Measurements from ENCODE around the gene ADAM10.

The ADAM10 gene

DNA sequence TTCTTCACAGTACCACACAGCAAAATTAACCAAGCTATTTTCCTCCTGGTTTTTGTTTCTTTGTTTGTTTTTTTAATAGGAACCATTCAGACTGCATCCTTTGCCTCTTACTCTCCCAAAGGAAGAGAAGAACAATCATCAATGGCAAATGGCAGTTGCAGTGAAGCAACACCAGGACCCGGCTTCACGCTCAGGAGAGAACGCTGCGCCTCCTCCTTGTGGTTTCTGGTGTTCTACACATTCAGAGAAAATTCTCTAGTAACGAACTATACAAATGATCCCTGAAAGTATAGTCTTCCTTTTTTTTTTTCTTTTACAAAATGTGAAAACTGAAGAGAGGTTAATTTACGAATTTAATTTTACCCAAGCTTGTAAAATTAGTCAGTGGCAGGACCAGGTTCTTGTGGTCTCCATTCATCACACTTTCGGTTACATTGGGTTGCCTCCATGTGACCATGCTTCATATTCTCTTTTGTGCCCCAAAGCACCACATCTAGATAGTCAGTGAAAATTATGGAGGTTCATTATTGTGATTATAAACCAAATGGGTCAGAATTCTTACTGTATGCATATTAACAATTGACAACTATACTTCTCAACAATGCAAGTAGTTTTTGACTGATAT, 11.0 kb upstream of the ADAM10 start:
- DNase-seq: no peak

DNA sequence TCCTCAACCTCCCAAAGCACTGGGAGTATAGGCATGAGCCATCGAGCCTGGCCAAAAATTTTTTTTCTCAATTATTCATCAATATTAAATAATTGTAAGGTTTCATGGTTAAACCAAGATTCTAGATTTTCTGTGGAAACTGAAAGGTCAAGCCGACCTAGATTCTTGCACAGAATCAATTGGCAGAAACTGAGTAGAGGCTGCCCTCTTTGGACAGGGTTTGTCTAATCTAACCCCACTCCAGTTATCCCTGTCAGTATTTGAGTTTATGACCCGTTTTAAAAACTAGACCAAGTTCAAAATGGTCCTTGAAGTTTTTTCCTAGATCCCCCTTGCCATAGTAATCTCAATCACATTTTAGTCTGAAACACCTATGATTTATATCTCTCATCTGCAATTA, 8.6 kb upstream of the ADAM10 start:
- DNase-seq: peak in 6 of 56 donors; percentile 4 to 62 (median 10)

DNA sequence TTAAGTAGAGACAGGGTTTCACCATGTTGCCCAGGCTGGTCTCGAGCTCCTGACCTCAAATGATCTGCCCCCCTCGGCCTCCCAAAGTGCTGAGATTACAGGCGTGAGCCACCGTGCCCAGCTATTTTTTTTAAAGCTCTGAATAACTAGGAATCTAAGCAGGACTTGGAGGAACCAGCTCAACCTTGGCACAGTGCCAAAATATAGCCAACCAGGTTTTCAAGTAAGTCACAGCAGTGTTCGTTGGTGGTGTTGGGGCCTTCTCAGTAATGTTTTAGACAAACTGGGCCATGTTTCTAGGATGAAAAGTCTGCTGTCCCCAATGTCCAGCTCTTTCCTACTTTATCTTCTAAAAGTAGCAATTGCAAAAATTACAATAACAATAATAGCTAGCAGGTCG, 6.4 kb upstream of the ADAM10 start:
- peak in 3 of 56 donors; percentile 5 to 42 (median 9) for DNase-seq

DNA sequence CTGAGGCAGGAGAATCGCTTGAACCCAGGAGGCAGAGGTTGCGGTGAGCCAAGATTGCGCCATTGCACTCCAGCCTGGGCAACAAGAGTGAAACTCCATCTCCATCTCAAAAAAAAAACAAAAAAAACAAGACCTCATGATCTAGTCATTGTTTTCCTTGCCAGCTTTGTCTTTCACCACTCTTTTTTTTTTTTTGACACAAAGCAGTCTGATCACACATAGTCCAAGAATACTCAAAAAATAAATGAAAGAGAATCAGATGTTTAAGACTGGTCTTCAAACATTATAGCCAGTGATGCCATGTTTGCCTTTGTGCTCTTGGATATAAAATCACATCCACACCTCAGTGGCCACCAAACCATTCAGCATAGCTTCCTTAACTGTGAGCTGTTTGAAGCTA, 5.8 kb upstream of the ADAM10 start:
- no peak for DNase-seq

GRCh38 chr15:58752716-58753115, 3.2 kb upstream of the ADAM10 start:
- DNase-seq: no peak

DNA sequence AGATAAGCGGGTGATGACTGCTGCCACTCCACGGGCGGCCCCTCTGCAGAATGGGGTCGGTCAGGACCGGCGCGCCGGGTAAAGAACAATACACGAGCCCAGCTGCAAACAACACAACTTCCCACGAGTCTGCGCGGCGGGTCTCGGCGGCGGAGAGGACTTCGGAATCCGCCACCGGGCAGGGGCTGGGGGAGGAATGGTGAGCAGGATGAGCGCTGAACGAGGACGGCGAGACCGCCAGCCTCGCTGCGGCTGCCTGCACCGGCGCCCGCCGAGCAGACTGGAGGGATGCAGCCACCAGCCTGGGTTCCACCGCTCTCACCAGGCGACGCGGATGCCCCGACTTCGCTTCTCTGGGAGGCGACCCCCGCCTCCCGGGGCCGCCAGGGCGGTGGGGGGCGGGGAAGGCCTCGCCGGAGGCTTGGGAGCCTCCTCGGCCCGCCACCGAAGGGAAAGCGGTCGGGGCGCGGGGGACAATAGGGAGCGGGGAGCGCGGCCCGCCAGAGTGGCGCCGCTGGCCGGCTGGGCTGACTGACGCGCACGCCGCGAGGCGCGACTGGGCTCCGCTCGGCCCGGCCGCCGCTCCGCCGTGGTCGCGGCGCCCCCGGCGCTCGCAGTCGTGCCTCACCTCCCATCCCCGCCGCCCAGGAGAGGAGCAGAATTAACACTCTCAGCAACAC, 515 bp downstream of the ADAM10 start:
- peak in 42 of 56 donors; percentile 8 to 72 (median 40) for DNase-seq

DNA sequence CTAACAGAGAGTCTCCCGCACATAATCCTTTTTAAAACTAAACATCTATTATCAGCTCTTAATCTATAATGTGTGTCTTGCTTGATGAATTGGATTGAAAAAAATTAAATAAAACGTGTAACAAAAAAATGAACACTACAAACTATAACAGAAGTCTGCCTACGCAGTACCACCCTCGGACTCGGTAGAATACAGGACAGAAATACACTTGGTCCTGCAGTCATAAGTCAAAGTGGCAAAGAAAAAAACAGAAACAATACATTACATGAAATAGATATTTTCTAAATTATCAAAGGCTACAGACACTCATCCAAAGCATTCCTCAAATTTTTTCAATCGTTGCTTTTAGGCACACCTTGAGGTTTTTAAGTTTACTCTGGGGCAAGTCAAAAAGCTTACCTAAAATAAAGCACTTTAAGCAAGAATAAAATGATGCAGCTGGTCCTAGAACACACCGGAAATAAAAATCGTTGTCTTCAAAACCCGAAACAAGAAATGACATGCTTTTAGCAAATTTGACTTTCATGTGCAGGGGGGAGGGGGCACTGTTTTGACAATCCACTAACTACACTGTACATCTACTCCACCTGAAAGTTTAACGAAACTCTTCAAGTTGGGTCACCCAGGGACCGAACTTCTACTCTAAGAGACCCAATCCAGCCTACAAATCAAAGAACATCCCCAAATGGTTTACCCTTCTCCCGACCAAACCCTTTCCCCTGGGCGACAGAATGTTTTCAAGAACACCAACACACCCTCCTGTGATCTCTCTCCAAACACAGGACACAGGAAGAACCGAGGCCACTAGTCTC, 1.3 kb downstream of the ADAM10 start:
- no peak for DNase-seq

DNA sequence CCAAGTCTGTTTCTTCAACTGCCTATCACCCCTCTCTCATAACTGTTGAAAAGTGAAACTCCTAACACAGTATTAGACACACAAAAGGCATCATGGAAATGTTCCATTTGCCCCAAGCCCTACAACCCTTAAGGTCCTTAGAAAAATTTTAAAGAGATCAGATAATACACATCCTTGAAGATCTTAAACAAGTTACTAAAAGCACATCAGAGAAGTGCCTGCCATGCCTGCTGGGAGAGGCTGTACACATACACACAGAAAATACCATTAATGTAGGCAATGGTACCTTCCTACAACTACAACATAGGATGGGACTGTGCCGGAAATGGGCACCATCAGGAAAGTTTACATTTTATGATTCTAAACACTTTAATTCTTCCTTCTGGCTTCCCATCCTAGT, 3.3 kb downstream of the ADAM10 start:
- DNase-seq: no peak

DNA sequence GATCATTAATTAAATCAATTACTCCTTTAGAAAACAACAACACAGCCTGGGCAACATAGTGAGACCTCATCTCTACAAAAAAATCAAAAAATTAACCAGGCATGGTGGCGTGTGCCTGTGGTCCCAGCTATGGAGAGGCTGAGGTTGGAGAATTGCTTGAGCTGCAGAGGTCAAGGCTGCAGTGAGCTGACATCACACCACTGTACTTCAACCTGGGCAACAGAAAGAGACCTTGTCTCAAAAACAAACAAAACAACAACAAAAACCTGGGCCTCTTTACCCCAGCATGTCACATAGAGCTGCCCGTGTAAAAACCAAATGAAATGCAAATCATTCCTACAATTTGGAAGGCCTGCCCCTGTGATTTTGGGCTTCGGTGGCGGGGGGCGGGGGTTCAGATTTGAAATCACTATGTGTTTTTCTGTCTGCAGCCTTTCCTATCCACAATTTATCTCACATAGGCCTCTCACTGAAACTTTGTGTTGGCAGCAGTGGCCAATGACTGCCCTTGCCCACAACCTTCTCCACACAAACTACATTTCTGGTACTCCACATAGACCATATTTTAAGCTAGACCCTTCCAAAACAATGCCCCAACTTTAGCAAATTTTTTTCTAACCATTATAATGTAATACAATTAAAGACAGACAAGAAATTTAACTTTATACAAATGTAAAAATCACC, 6.5 kb downstream of the ADAM10 start:
- no peak for DNase-seq

GRCh38 chr15:58742022-58742813, 7.3 kb downstream of the ADAM10 start:
- no peak for DNase-seq

DNA sequence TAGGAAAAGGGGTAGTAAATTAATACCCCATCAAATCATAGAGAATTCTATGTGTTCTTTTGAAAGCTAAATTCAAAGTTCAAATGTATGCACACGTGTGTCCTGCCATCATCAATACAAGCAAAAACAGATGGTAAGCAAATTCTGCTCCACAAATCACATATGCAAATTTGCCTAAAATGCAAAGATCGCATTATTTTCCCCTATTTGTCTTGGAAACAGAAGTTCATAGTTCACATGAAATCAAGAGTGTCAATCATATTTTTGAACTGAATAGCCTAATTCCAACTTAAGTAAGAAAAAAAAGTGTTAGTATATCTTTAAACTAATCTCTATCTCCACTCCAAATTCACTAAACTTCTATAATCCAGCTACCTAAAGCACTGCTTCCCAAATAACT, 8.5 kb downstream of the ADAM10 start:
- no peak for DNase-seq

DNA sequence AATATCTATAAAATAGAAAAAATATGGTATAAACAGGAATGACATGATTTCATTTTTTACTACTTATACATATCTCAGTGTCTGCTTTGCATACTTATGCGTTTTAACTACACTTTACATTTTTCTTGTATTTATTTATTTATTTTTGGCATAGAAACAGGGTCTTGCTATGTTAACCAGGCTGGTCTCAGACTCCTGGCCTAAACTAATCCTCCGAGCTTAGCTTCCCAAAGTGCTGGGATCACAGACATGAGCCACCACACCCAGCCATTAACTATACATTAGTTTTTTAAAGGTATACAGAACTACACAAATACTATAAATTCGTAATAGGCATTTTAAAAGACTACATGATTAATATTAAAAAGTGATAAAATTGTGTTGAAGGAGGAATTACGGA, 9.1 kb downstream of the ADAM10 start:
- DNase-seq: no peak

GRCh38 chr15:58738046-58738707, 11.3 kb downstream of the ADAM10 start:
- DNase-seq: no peak

DNA sequence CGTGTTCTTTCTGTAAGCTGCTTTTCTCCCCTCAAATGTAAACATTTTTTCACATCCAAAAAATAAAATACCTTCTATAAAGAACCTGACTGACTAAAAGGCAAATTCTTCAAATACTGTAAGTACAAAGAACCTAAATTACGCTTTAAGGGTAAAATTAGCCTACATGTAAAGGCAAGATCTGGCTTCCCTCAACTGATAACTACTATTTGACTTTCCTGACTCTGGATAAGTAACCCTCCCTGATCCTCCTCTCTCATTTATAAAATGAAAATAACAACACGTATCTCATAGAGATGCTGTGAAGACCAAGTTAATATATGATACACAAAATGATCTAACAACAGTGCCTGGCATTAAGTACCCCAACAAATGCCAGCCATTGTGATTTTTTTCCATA, 12.2 kb downstream of the ADAM10 start:
- DNase-seq: no peak

DNA sequence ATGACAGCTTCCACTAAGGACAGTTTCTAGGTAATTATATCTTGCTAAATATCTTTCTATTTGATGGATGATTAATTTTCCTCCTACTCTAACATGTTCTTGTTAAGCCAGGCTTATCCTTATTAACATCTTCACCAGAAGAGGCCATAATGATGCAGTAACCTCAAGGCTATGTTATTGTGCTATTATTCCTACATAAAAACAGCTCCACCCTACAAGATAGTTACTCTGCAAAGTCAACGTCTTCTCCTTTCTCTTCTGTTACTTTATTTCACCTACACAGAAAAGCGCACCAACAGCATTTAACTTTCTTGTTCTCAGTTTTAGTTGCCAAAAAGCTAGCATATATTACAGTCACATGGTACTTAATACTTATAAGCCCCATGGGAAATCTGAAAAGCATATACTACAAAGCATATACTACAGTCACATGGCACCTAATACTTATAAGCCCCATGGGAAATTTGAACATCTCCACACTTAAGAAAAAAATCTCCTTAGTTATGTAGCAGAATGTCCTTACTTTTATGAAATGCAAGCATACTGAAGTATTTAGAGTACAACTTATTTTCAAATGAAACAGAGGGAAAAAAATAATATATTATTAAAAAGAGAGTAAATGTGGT, 13.4 kb downstream of the ADAM10 start:
- no peak for DNase-seq

DNA sequence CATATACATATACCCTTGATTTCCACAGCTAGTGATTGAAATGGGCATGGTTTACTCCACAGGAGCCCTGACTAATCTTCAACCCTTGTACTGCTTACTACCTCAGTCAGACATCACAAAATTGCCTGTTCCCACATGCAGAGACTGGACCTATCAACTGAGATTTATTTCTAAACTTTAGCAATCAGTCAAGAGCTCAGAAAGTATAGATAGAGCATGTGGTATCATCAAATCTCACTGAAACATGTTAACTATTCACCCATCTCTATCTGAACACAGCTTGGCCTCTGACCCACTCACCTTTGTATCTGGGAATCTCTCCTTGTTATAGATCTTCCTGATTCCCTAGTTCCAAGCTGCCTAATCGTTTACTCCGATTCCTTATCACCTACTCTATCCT, 14.6 kb downstream of the ADAM10 start:
- no peak for DNase-seq

- no peak for DNase-seq
These were observed 16.7 kb downstream of the ADAM10 start for GRCh38 chr15:58732625-58733363.

- DNase-seq: no peak
These were observed 17.6 kb downstream of the ADAM10 start for GRCh38 chr15:58731756-58732535.

Data from amygdala (tissue), 56 donors.